NCI-H510A treated with DMSO at 0.1 percent for 48 hours (cell line): ENCODE data around the gene TTC31.
"Not testable (repeated sequence)": the region's sequence is repeated elsewhere in the genome, so short reads cannot be mapped to it uniquely, and the experiment has no call there.

Experiments used
- DNase-seq: peaks from one replicate; lab custom pipeline; 2025; lab: John Stamatoyannopoulos, UW

TTC31 gene

DNA sequence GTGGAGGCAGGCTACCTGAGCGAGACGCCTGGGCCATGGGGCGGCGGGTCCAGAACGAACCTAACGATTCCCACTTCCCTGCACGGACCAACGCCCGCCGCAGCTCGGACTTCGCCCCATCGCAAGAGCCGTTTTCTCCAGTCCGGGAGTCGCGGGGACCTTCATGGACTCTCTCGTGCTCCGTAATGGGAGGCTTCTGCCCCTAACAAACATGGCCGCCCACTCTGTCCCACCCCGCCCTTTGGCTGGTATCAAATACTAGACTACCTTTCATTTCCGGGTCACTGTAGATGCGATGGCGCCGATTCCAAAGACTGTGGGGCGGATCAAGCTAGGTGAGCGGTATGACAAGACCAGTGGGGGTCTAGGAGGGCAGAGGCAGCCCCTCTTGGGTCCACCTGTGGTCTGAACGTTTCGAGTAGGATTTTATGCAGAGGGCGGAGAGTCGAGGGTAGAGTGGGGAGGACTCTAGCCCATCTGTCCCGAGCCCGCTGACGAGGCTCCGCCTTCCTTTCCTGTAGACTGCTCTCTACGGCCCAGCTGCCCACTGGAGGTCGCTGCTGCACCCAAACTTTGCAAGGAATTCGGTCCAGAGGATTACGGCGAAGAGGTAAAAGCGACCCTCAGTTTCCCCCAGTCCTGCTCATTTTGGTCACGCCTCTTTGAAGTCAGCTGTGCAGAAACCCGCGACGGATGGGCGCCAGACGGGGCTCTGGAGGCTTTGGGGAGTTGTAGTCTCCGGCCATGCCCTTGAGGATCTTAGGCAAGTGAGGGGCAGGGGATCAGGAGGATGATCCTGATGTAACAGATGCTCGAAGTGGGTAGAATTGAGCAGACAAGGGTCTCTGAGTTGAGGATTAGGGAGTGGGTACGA lies at the start of gene TTC31, which contains the start of gene CCDC142:
Gene TTC31, plus strand, starts transcription at position 281 of the 874 bp plus-strand sequence. Its CDS starts 15 bp downstream, at position 296.
Gene CCDC142, minus strand, starts transcription at position 198 of the 874 bp plus-strand sequence. Its CDS starts 161 bp downstream, at position 37.
- peak; percentile 98 for DNase-seq

DNA sequence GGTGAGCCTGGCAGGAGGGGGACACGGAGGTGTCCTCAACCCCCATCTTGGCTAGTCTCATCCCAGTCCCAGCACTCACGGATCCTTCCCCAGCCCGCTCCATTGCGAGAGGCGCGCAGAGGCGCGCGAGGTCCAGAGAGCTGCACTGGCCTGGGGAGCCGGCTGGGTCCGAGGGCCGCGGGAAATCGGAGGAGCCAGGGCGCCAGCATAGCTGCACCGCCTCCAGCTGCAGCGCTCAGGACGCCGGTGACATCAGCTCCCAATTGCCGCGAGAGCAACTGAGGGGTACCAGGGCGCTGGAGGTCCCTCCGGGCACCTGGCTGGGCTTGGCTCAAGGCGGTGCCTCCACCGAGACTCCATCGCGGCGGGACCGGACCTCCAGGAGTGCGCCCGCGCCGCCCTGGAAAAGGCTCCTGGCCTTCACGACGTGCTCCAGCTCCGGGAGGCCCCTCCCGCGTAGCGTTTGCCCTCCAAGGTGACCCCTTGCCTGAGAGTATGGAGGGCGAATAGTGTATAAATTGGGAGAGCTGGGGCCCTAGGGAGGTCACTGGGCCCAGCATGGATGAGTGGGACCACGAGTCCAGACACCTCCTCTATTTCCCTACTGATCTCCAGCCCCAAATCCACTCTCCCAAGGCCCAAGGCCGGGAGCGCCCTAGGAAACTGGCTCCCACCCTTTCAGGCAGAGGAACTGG lies 46.6 kb upstream of the TTC31 start:
- DNase-seq, result no peak

DNA sequence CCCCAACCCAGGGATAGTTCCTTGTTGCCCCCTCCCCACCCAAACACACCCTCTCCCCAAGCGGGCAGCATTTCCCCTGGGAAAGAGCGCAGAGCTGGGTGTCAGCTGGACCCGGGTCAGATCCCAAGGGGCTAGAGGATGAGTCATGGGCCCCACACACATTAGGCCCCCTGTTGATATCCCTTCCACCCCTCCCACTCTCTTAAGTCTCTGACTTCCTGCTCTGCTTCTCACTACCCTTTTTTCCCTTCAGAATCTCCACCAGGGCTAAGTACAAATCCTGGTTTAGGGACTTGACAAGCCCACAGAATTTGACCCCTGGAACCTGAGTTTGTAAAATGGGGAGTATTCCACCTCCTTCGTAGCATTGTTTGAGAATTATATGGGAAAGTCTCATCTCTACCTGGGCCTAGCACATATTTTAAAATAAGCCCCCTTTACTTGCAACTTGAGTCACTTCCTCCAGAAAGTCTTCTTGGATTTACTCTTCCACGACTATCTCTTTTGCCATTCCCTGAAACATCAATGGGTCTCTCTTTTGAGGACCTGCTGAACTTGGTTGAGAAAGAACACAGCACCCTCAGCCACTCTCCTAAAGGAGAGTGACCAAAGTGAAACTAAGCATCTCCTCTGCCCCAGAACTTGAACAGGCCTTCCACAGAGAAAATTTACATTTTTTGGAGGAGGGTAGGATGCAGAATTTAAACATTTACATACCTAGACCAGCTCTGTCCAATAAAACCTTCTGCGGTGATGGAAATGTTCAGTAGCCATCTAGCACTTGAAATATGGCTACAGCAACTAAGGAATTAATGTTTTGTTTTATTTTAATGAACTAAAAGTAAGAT lies 45.8 kb upstream of the TTC31 start:
- no peak for DNase-seq

DNA sequence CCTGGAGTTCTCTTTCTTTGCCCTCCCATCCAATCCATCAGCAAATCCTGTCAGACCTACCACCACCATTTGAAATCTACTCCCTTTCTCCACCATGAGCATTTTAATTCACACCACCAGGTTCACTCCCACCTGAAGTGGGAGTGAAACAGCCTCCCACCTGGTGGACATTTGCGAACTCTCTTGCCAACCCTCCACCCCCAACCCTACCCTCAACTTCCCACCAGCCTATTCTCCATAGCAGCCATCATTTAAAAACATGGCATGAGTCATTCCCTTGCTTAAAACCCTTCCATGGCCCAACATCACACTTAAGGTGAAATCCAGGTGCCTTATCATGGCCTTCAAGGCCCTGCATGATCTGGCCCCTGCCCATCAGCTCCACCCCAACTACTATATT lies 44.6 kb upstream of the TTC31 start:
- DNase-seq, result no peak

DNA sequence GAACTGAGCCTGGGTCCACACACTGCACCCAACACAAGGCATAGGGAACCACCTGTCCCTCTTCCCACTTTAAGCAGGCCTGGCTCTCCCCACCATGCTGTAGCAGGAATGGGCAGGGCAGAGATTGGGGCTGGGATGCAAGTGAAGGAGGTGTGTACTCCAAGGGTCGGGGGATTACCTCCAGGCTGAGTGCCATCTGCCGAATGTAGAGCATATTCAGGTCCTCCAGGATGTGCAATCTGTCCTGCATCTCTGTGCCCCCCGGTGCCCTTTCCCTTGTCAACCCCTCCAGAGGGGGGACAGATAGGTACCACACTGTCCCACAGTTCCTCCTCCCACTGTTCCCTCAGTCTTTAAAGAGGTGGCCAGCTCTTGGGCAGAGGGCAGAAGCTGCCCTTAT lies 43.5 kb upstream of the TTC31 start:
- DNase-seq, result no peak

DNA sequence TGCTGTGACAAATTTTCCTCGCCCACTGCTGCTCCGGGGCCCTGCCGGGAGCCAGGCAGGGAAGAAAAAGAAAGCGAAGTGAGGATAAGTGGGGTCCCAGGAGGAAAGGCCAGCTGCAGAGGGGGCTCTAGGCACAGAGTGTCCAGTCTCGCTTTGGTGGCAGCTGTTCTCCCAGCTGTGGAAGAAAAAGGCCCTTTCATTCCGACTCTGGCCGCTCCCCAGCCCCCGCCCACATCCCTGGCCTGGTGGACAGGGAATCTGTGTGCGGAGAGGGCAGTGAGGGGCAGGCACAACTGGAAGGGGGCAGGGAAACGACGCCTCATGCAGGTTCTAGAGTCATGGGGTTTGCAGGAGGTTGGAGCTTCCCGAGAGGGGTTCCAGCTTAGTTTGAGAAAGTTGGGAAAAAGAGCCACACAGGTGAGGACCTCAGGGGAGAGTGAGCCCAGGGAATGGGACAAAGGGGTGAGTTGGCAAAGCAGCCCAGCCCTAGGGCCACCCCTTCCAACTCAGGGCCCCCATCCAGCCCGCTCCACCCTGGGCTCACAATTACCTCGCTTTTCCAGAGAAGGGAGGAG lies 43.0 kb upstream of the TTC31 start:
- no peak for DNase-seq

DNA sequence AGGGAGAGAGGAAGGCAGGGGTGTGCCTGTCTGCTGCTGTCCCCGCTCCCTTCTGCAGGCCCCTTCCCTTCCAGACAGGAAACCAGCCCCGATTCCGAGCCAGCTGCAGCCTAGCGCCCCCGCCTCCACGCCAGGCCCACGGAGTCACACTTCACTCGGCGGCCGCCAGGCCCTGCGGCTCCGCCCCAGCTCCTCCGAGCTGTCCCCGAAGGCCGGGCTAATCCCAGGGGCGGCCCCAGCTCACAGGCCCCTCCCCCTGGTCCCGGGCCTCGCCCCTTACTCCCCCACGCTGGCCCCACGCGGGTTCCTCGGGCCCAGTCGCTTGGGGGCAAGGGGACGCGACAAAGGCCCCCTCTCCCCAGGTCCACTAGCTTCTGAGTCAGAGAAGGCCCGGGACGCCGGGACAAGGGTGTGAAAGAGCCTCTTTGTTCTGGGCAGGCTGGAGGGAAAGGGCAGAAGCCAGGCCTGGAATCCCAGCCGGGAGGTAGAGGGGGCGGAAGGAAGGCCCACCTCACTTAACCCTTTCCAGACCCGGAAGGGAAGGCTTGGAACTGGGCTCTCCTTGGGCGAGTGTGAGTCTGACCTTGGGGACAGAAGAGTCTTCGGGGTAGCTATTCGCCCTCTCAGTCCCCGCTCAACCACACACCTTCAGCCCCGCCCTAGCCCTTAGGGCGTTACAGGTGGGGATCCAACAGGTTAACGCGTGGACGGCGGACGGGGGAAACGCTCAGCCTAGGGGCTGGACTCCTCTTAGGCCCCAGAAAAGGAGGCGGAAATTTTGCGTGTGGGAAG lies 42.3 kb upstream of the TTC31 start:
- peak; percentile 81 for DNase-seq

DNA sequence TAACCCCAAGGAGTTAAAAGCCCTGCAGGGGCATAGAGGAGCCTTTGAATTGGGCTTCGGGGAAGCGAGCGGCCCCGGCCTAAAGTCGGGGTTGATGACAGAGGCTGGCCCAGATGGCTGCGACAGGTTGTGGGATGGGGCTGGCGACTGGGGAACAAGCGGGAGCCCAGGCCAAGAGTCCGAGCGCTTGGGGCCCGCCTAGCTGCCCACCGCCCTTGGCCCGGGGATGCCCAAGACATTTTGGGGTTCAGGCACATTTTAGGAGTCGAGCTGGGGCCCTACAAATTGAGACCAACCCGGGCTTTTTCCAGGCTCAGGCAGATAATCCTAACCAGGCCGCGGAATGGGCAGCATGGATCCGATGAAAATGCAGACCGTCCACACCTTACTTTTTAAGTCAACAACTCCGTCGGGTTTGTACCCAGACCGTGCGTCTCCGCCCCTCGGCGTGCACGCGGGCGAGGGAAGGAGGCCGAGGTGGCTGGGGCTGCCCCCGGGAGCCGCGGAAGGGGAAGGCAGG lies 41.7 kb upstream of the TTC31 start:
- no peak for DNase-seq

DNA sequence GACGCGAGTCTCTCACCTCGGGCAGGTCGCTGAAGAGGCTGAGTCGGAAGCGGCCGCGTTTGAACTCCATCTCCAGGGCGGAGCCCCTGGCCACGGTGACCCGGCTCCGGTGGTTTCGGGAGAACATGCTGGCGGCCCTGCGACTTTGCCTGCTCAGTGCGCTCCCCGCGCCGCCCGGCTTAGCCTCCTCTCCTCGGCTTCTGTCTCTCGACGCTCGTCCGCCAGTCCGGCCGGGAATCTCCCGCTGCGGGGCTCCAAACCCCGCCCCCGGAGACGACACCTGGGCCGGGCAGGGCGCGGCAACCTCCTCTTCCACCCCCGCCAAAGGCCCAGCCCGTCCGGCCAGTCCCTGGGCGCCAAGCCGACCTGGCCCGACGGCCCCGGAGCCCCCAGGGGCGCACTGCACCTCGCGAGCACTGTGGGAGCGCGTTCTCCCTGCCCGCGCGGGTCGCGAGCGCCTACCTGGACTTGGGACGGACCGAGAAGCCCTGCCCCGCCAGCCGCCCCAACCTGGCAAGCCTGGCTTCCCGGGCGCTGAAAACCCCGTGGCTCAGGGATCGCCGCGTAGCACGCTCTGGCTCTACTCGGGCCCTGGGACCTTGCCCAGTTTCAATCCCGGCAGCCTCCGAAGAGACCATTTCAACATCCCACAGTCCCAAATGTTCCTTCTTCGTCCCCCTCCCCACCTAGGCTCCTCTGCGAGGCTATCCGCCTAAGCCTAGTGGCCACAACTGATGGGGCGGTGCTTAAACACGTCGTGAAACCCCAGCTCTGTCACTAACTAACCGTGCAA lies 41.0 kb upstream of the TTC31 start, which contains the start of gene RTKN:
Gene RTKN, minus strand, starts transcription at position 248 of the 793 bp plus-strand sequence. Its CDS starts 121 bp downstream, at position 127.
- peak; percentile 83 for DNase-seq

DNA sequence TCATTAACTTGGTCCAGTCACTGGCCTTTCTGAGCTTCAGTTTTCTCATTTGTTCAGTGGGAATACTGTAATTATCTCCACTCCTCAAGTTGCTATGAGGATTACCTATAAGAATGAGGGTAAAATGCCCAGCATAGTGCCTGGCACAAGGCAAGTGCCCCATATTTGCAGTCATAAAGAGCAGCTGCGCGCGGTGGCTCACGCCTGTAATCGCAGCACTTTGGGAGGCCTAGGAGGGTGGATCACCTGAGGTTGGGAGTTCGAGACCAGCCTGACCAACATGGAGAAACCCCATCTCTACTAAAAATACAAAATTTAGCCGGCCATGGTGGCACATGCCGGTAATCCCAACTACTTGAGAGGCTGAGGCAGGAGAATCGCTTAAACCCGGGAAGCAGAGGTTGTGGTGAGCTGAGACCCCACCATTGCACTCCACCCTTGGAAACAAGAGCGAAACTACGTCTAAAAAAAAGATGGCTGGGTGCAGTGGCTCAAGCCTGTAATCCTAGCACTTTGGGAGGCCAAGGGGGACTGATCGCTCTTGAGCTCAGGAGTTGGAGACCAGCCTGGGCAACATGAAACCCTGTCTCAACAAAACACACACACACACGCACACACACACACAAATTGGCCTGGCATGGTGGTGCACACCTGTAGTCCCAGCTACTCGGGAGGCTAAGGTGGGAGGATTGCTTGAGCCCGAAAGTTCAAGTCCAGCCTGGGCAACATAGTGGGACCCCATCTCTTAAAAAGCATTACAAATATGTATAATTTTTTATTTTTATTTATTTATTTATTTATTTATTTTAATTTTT lies 40.2 kb upstream of the TTC31 start:
- not testable (repeated sequence) for DNase-seq

DNA sequence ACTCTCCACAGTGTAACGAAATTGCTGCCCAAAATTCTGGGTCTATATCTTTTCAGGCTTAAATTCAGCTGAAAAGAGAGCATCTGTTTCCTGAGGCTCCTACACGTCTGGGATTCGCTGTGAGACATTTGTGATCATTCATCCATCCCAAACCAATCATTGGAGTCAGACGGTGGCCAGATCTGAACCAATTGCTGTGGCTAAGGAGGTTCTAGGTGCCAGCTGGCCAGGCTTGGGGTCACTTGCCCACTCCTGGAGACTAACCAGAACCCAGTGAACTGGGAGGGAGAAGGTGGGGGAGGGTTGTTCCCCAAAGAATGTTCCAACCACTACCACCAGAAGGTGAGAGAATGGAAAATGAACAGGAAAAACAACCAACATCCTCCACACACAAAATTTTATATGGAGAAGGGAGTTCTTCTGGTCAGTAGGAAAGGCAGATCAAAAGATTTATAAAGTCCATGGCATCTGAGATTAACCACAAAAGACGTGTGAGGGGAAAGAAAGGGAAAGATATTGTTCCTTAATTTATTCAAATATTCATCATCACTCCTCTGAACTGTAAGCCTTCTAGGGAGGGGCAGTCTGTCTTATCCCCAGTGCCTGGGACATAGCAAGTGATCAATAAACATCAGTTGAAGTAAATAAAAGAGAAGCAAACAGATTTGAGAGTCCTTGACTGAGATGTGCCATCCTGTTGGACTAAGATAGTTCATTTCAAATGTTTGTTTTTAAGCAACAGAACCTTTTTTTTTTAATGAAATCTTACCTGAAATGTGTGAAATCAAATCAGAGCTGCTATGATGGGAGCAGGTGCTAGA lies 38.2 kb upstream of the TTC31 start:
- no peak for DNase-seq

DNA sequence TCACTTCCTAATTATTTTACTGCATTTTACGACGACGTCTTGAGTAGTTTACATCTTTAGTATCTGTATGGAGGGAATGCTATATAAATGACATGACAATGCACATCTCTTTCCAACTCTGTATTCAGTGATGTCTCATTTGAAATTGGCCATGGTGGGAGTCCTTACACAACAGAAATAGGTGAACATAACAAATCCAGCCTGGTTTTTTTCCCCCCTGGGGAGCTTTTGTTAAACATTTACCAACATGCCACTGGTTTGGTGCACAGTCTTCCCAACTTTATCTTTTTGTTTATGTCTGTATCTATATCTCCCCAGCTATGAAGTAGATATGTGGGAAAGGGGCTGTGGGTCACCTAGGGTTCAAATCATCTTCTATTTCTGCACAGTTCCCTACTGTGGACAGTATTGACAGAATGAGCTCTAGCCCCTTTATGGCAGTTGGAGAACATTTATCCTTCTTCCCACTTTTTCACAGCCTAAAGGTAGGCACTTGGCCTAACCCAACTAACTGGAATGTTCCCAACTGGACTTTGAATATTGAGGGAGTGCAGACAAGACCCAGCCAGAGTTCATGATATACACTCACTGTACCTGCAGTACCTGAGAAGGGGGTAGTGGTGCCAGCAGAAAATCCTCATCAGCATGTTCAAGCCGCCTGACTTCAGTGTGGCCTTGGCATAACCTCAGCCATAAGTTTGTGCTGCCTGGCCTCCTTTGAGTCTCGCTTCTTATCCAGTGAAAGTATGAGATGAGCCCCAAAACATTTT lies 35.5 kb upstream of the TTC31 start:
- DNase-seq, result no peak

DNA sequence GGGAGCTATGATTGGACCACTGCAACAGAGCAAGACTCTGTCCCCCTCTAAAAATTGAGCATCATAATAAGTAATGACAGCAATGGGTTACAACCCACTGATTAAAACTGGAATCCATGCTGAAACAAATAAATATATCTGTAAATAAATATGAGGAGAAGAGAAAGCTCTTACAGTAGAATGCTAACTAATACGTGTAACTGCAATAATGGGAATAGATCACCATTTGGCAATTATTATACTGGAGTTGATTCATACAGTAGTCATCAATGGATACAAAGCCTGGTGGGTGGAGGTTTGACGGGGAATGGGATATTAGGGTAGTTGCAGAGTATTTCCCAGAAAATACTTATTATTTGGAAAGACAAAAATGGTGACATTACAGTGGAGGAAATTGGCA lies 34.1 kb upstream of the TTC31 start:
- no peak for DNase-seq

DNA sequence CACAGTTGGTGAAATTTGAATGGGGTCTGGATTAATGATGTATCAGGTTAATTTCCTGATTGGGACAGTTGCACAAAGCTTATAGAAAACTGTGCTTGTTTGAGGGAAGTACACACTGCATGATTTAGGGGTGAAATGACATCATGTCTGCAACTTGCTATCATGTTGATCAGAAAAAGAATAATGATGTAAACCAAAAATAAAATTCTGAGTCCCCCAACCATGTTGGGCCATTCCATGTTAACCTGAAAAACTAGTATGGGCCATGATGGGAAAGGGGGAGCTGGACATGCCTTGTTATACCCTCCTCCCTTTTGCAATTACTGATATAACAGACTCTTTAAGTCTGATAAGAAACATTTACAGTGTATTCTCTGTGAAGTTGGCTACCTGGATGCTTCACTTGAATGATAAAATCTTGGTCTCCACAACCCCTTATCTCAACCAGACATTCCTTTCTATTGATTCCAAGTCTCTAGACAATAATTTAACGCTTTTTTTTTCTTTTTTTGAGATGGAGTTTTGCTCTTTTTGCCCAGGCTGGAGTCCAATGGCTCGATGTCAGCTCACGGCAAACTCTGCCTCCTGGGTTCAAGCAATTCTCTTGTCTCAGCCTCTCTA lies 32.2 kb upstream of the TTC31 start:
- no peak for DNase-seq

DNA sequence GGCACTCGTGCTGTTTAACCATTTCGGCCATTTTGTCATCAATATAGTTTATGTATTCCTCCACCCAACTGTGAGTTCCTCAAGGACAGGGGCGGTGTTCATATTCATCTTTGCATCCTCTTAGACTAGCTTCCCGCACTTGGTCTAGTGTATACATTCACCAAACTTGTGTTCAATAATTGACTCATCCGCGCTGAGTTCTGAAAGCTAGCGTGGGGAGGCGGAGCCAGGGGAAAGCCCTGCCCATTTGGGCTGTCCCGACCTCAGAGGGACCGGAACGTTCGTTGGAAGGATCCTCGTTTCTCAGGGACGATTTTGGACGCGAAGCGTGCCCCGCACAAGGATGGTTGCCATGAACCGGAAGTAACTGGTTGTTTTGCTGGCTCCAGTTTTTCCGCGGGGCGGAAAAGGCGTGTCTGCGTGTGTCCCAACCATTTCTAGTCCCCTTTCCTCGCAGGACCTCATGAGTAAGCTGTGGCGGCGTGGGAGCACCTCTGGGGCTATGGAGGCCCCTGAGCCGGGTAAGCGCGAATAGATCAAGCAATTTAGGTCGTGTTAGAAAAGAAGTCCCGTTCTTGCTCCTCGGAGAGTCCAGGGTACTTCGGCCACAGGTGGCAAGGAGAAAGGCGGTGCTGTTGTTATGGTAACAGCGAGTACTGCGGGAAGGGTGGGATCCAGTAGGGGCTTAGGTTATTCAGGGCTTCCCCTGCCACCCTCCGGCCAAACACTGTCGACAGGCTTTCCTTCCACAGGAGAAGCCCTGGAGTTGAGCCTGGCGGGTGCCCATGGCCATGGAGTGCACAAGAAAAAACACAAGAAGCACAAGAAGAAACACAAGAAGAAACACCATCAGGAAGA lies 28.0 kb upstream of the TTC31 start, which contains the start of gene INO80B:
Gene INO80B, plus strand, starts transcription at position 434 of the 858 bp plus-strand sequence. Its CDS starts 30 bp downstream, at position 464.
- peak; percentile 96 for DNase-seq

DNA sequence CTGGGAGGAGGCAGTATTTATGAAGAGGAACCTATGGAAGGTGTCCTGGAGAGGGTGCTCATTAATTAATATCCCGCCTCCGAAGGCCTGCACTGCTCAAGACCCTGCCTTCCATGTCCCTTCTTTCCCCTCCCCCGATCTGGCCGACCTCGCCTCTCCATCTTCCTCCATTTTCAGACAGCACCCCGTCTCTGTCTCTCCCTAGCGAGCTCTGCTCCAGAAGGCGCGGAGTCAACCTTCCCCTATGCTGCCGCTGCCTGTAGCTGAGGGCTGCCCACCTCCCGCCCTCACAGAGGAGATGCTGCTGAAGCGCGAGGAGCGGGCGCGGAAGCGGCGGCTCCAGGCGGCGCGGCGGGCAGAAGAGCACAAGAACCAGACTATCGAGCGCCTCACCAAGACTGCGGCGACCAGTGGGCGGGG lies 25.7 kb upstream of the TTC31 start:
- peak; percentile 72 for DNase-seq
